ENCODE measurements around the gene MYBPC3.
A peak's percentile ranks its signal among the peaks of the same experiment; 100 is the strongest.

Gene MYBPC3

DNA sequence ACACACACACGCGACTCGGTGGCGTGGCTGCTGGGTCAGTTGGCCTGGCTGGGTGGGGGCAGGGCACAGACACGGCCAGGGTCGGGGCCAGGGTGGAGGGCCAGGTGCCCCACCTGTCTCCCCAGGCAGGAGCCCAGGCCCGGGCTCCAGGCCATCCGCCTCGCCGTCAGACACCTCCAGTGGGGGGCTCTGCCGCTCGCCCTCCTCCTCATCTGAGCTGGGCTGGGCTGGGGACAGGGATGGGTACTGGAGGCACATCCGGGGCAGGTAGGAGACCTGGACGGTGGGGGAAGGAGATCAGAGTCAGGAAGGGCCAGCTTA, 6.2 kb upstream of the MYBPC3 start:
- no peak for DNase-seq

DNA sequence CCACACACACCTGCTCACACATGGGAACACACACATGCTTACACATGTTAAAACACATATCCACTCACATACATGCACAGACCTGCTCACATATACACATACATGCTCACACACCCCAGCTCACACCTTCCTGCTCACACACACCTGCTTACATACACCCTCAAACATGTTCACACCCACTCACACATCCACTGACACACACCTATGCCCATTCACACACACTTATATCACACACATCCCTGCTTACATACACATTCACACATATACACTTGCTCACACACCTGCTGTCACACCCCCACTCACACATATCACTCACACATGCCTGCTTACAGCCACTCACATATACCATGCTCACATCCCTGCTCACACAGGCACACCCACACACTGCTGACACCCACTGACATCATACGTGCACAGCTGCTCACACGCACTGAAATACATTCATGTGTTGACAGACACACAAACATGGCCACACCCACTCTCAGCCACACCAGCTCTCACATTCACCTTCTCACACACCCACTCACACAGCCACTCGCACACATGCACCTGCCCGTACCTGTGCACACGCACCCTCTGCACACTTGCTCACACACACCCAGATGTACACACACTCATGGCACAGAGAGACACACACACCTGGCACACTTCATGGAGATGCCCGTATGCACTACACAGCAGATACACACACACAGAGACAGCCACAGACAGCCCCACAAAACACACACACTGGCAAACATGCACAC, 5.7 kb upstream of the MYBPC3 start:
- DNase-seq, result no peak

GRCh38 chr11:47356998-47357329, 4.5 kb upstream of the MYBPC3 start:
- DNase-seq, result no peak

GRCh38 chr11:47356129-47356997, 3.9 kb upstream of the MYBPC3 start:
- DNase-seq, result peak in 2 of 56 donors; percentile 42 to 72

GRCh38 chr11:47355283-47356128, 3.0 kb upstream of the MYBPC3 start:
- peak; percentile 14 to 93 (median 76) for DNase-seq

- DNase-seq, result no peak
Observed at GRCh38 chr11:47354913-47355282, 2.4 kb upstream of the MYBPC3 start.

- DNase-seq, result no peak
Observed at GRCh38 chr11:47353978-47354774, 1.7 kb upstream of the MYBPC3 start.

DNA sequence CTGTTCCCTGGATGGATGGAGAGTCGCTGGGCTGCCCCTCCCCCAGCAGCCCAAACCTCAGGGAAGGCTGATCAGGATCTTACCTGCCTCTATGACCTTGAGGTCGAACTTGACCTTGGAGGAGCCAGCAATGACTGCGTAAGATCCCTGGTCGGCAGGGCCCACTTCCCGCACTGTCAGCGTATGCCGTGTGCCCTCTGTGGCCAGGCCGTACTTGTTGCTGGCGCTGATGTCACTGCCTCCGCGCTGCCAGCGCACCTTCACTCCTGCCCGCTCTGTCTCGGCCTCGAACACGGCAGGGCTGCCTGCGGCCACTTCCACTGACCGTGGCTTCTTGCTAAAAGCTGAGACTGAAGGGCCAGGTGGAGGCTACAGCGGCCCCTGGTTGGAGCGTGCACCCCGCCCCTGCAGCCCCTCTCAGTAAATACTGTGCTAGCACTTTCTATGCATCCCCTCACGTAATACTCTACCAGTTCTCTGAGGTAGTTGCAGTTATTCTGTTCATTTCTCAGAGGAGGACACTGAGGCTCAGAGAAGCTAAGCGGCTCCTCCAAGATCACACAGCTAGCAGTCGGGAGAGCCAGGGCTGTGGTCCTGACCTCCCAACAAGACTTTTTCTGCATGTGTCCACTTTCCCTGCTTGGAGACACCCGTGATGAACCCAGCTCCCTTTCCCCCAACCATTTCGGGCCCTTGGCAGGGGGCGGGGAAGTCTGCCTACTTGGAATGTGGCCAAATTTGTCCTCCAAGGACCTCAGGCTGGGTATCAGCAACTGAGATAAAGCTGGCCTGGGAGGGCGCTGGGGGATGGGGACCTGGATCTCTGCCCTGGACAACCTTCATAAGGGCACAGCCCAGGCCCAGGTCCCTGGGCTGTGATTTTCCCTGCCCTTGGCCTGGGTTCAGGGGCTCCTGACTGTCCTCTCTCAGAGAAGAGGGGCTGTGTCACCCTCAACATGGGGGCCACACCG, 1.1 kb downstream of the MYBPC3 start:
- no peak for DNase-seq

DNA sequence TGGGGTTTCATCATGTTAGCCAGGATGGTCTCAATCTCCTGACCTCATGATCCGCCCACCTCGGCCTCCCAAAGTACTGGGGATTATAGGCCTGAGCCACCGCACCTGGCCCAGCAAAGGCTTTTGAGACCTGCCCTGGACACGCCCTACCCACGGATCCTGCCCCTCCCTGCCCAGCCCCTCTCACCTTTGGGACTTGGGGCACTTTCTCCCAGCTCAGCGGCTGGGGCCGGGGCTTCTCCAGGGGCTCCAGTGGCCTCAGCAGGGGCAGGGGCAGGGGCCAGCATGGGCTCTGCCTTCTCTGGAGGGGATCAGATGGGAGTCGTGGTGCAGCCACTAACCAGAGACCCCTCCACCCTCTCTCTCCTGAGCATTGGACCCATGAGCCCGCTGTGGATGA, 2.2 kb downstream of the MYBPC3 start:
- DNase-seq, result no peak

DNA sequence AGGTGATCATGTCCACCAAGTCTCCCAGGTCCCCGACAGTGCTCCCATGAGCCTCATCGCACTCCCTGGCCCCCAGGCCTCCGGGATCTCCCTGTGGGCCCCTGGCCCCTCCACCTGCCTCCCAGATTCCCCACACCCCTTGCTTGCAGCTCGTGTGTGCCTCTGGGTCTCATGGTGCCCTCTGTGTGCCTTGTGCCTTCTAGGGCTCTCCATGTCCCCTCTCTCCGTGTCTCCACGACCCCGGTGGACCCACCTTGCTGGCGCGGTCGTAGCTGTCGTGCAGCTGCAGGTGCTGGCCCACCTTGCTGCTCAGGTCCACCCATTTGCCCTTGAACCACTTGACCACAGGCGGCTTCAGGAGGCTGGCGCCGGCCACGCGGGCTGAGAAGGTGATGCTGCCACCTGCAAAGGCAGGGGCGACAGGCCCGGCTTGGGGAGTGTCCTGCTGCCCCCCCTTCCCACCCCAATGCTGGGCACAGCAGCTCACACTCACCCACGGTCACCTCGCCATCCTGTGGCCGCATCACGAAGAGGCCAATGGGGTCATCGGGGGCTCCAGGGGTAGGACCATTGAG, 2.9 kb downstream of the MYBPC3 start:
- no peak for DNase-seq

- DNase-seq, result peak in 1 of 56 donors; percentile 25
Observed at GRCh38 chr11:47348859-47349258, 3.6 kb downstream of the MYBPC3 start.

GRCh38 chr11:47348131-47348802, 4.2 kb downstream of the MYBPC3 start:
- DNase-seq, result no peak

DNA sequence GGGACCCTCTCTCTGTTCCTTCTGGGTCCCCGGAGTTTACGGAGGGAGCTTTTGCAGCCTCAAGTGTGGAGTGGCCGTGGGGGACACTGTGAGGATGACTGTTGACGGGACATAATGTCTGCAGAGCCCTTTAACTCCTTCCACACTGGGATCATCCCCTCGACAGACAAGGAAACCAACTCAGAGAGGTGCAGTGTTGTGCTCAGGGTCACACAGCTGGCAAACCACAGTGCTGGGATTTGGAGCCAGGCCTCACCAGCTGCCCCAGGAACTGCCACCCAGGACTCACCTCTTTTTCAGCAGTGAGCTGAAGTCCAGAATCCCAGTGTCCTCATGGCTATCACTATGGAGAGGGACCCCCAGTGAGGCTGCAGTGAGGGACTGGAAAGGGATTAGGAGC, 5.4 kb downstream of the MYBPC3 start:
- DNase-seq, result no peak

GRCh38 chr11:47345890-47346563, 6.5 kb downstream of the MYBPC3 start:
- DNase-seq, result no peak

DNA sequence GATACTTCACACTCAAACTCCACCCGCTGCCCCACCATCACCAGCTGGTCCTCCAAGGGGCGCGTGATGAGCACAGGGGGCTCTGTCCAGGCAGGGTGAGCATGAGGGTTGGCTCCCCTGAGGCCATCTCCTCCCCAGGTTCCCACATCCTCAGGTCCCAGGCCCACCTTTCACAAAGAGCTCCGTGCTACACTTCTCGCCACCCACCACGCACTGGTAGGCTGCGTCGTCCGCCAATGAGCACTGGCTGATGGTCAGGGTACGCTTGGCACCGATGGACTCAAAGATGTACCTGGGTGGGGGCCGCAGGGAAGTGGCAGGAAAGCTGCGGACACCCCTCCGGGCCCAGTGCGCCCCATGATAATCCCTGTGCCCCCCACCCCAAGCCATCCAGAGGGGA, 9.6 kb downstream of the MYBPC3 start:
- DNase-seq, result no peak

GRCh38 chr11:47342036-47342803, 10.3 kb downstream of the MYBPC3 start:
- DNase-seq, result no peak

- DNase-seq, result no peak
Observed at GRCh38 chr11:47340980-47341775, 11.3 kb downstream of the MYBPC3 start.
